ENCODE data around the gene CYFIP1.

Gene CYFIP1

DNA sequence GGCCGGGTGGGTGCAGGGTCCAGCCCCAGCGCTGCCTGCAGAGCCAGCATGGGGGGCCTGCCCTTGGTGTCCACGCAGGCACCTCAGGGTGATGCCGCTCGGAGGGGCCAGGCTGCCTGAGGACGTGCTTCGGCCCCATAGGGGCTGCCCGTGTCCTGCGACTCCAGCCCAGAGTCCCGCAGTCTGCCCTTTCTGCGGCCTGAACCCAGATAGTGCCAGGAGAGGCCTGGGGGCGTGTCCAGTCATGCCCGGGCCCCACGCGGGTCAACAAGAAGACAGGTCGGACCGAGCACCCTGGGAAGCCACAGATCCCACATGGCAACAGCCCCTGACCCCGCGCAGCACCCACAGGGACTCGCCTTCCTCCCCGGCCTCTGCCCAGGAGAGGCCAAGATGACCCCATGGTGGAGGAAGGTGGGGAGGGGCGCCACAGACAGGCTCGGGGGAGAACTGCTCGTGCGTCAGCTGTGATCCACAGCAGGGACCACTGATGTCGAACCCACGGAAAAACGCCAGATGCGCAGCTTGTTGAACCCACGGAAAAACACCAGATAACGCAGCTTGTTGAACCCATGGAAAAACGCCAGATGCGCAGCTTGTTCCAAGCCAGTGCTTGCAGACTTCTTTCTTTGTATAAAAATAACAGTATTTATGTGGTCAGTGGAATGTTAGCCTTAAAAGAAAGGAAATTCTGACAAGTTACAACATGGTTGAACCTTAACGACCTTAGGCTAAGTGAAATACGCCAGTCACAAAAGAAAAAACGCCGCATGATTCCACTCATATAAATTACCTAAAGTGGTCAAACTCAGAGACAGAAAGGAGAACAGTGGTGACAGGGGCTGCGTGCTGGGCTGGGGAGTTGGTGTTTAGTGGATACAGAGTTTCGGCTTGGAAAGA lies 28.5 kb downstream of the CYFIP1 start:
- no peaks in the 10 kb centered on the region for H3K27me3 ChIP-seq
- H3K4me3 ChIP-seq = peak overlapping the region; percentile 6 to 10
- H3K4me1 ChIP-seq = peaks cover 10 to 90% (median 70%) of the 10 kb centered on the region in 4 donors
- peak overlapping the region; percentile 72 to 77 for H3K27ac ChIP-seq
- no peak for TF ChIP-seq CTCF (IDR thresholded peaks at IDR 0.05)
- peaks cover 0 to 7% (median 4%) of the 10 kb centered on the region in 3 donors for H3K36me3 ChIP-seq
- intact Hi-C loops (cut with DNase I; ENCODE audit: low total_unique reads) = loop anchor here (2.0 kb wide), 1 partner anchor 29 kb away; the partner anchor contains the start of gene CYFIP1
- peak in 1 of 2 donors; percentile 87 for DNase-seq
- no peaks in the 10 kb centered on the region for H3K9me3 ChIP-seq

DNA sequence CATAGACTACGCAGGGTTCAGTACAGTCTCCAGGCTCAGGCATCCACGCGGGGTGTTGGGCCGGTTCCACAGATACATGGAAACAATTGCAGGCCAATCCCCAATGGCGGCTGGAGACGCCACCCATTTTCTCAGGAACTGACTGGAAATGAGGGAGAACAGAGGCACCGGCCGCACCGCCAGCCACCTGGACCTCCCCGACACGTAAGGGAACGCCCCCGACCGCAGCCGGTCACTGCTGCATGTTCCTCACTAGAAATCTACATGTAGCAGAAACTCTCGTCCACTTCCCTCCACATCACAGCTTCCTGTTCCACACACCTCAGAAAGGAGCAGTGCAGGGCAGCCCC lies 29.2 kb downstream of the CYFIP1 start:
- H3K27me3 ChIP-seq = no peaks in the 10 kb centered on the region
- TF ChIP-seq CTCF (IDR thresholded peaks at IDR 0.05) = no peak

DNA sequence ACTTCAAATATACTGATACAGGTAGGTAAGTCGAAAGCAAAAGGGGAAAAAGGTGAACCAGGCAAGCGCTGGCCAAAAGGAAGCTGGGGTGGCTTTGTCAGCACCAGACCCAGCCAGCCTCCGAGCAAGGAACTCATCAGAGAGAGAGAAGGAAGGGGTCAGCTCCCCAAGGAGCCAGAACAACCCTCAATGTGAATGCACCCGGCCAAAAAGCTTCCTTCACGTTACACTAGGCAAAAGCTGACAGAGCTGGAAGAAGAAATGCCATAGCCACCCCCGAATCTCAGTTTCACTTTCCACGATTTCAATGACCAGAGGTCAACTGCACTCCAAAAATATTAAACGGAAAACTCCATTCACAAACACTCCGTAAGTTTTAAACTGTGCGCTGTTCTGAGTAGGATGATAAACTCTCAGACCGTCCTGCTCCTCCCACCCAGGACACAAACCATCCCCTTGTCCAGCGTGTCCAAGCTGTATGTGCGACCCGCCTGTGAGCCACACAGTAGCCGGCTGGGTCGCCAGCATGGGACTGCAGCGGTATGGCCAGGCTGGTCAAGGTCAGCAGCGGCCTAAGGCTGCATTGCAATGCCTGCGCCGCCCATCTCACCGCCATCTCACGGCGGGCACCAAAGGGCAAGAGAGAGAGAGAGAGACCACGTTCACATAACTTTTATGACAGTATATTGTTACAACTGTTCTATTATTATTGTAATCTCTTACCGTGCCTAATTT lies 29.7 kb downstream of the CYFIP1 start:
- DNase-seq = no peak
- no peak for TF ChIP-seq CTCF (IDR thresholded peaks at IDR 0.05)
- H3K27me3 ChIP-seq = no peaks in the 10 kb centered on the region
- H3K4me1 ChIP-seq = peaks cover 4 to 78% (median 58%) of the 10 kb centered on the region in 4 donors
- peak overlapping the region; percentile 72 to 77 for H3K27ac ChIP-seq
- H3K4me3 ChIP-seq = no peak overlapping the region
- peaks cover 1 to 15% (median 14%) of the 10 kb centered on the region in 3 donors for H3K36me3 ChIP-seq
- H3K9me3 ChIP-seq = no peaks in the 10 kb centered on the region
- intact Hi-C loops (cut with DNase I; ENCODE audit: low total_unique reads) = loop anchor here (2.0 kb wide), 1 partner anchor 30 kb away; the partner anchor contains the start of gene CYFIP1

More for the DNA sequence above, 29.2 kb downstream of the CYFIP1 start:
- intact Hi-C loops (cut with DNase I; ENCODE audit: low total_unique reads) = loop anchor here (2.0 kb wide), 1 partner anchor 30 kb away; the partner anchor contains the start of gene CYFIP1
- peaks cover 10 to 84% (median 64%) of the 10 kb centered on the region in 4 donors for H3K4me1 ChIP-seq
- H3K27ac ChIP-seq = peak overlapping the region; percentile 72 to 77
- peak overlapping the region; percentile 6 to 10 for H3K4me3 ChIP-seq
- no peak for DNase-seq
- peaks cover 0 to 13% (median 10%) of the 10 kb centered on the region in 3 donors for H3K36me3 ChIP-seq
- no peaks in the 10 kb centered on the region for H3K9me3 ChIP-seq

- TF ChIP-seq CTCF (IDR thresholded peaks at IDR 0.05) = no peak
- Histone ChIP-seq H3K4me1 (peaks cover 0 to 65% (median 49%) of the 10 kb centered on the region in 4 donors), H3K27ac (peak overlapping the region; percentile 47 to 77), H3K27me3 (no peaks in the 10 kb centered on the region), H3K4me3 (peak overlapping the region; percentile 10 to 25), H3K9me3 (no peaks in the 10 kb centered on the region), H3K36me3 (peaks cover 14 to 27% (median 27%) of the 10 kb centered on the region in 3 donors)
- peak; percentile 59 to 87 for DNase-seq
- intact Hi-C loops (cut with DNase I; ENCODE audit: low total_unique reads) = no loop called here
Observed at GRCh38 chr15:22949074-22949547, 31.1 kb downstream of the CYFIP1 start.

GRCh38 chr15:22948056-22948455 lies 32.1 kb downstream of the CYFIP1 start:
- TF ChIP-seq CTCF (IDR thresholded peaks at IDR 0.05) = no peak
- intact Hi-C loops (cut with DNase I; ENCODE audit: low total_unique reads) = no loop called here
- peak overlapping the region; percentile 47 to 77 for H3K27ac ChIP-seq

More at GRCh38 chr15:22948056-22948455, 32.1 kb downstream of the CYFIP1 start:
- Histone ChIP-seq H3K9me3 (no peaks in the 10 kb centered on the region), H3K36me3 (peaks cover 22 to 38% (median 37%) of the 10 kb centered on the region in 3 donors), H3K4me3 (no peak overlapping the region), H3K4me1 (peaks cover 0 to 54% (median 38%) of the 10 kb centered on the region in 4 donors), H3K27me3 (no peaks in the 10 kb centered on the region)
- DNase-seq = no peak
